Umbilical cord (tissue), 2 donors: ENCODE results near the gene SPATC1L. TPM values are rescaled to one million over a fixed set of nuclear protein-coding genes. Genes with fewer than 3 reads are reported as not detected.

Experiments used
- DNase-seq: peaks from one replicate; pipeline ENCODE4 v3.0.0-alpha.2; 2015; ENCODE audit warnings: low spot score
- total RNA-seq: library from RNA; depleted of rRNA; stranded (reverse); fragments of >200 nt; gene quantifications from one replicate; pipeline ENCODE4 v1.2.3, GENCODE V29; 2014; ENCODE audit warnings: low replicate concordance; ENCODE audit not compliant: insufficient read depth

SPATC1L gene
- total RNA-seq, 1 donor from 2014 or later: 3.4 TPM

- DNase-seq: no peak
Observed at GRCh38 chr21:46121286-46122221, 62.7 kb downstream of the SPATC1L start.

GRCh38 chr21:46120301-46121285, 63.7 kb downstream of the SPATC1L start:
- no peak for DNase-seq

- DNase-seq: no peak
Observed at GRCh38 chr21:46119637-46120271, 64.5 kb downstream of the SPATC1L start.

GRCh38 chr21:46119144-46119636, 65.1 kb downstream of the SPATC1L start:
- no peak for DNase-seq

GRCh38 chr21:46118316-46119143, 65.7 kb downstream of the SPATC1L start:
- no peak for DNase-seq

GRCh38 chr21:46117586-46118315, 66.5 kb downstream of the SPATC1L start:
- no peak for DNase-seq

- peak; percentile 75 for DNase-seq
Observed at GRCh38 chr21:46116776-46117585, 67.3 kb downstream of the SPATC1L start.

- DNase-seq: no peak
Observed at GRCh38 chr21:46116189-46116775, 68.0 kb downstream of the SPATC1L start.

GRCh38 chr21:46115441-46116188, 68.6 kb downstream of the SPATC1L start:
- DNase-seq: no peak

- no peak for DNase-seq
Observed at GRCh38 chr21:46114963-46115362, 69.3 kb downstream of the SPATC1L start.

- DNase-seq: no peak
Observed at GRCh38 chr21:46113497-46114176, 70.6 kb downstream of the SPATC1L start.

- DNase-seq: no peak
Observed at GRCh38 chr21:46112725-46113215, 71.5 kb downstream of the SPATC1L start.

- no peak for DNase-seq
Observed at GRCh38 chr21:46111857-46112724, 72.2 kb downstream of the SPATC1L start.

- DNase-seq: no peak
Observed at GRCh38 chr21:46111193-46111571, 73.1 kb downstream of the SPATC1L start.
